HCEC 1CT (cell line): ENCODE data around the gene CSMD2.

Source experiments
- DNase-seq: peaks from one replicate; pipeline ENCODE4 v3.0.0-alpha.2; 2017

The CSMD2 gene

DNA sequence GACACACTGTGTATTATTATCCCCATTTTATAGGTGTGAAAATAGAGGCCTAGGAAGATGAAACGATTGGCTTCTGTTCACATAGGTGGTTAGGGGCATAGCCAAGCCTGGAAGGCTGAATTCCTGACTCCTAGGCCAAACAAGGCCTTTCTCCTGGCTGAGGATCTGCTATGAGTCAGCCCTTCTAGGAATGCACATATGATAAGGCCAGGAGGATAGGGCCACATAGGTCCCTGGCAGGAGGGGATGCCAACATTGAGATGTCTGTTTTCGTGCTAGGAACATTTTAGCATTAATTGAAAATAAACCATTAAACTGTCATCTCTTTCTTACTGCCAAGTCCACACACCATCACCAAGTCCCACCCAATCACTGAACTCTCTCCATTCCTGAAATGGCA, 9.2 kb downstream of the CSMD2 start:
- DNase-seq: no peak

DNA sequence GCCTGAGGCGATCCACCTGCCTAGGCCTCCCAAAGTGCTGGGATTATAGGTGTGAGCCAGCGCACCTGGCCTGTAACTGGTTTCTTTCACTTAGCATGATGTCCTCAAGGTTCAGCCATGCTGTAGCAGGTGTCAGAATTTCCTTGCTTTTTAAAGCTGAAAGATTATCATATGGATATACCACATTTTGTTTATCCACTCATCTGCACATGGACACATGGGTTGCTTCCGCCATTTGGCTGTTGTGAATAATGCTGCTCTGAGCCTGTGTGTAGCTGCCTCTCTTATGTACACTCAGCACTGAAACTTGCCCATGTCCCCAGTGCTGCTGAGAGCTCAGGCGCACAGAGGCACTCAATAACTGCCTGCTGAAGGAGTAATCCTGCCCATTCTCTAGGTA, 11.8 kb downstream of the CSMD2 start:
- no peak for DNase-seq

DNA sequence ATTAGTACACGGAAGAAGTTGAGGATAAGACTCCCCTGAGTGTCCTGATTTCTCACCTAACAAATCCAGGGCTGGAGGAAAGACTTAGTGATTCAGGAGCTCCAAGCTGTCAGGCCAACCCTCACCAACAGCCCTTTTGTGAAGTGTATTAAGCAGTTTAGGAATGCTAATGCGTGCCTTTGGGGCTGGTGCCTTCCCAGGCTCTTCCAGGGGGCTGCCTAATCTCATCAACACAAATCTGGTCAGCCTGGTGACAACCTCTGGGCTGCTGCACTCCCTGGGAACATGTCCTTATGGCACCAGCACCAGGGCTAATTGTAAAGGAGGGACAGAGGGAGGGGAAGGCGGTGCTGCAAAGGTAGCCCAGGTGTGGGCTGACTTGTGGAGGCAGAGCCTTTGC, 15.5 kb downstream of the CSMD2 start:
- no peak for DNase-seq

DNA sequence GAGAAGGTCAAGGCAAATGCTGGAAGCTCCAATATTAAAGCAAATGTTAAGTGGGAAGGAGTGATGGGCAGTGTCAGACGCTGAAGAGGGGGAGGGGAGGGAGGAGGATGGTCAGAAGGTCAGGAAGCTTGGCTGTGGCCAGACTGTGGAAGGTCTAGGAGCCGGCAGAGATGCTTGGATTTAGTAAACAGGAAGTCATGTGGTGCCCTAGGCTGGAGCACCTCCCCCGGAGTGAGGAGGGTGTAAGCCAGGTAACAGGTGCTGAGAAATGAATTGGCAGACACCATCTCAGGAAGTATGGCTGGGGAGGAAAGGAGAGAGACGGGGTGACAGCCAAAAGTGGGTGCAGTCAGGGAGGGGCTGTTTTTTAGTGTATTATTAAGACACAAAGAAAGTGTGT, 17.7 kb downstream of the CSMD2 start:
- no peak for DNase-seq

DNA sequence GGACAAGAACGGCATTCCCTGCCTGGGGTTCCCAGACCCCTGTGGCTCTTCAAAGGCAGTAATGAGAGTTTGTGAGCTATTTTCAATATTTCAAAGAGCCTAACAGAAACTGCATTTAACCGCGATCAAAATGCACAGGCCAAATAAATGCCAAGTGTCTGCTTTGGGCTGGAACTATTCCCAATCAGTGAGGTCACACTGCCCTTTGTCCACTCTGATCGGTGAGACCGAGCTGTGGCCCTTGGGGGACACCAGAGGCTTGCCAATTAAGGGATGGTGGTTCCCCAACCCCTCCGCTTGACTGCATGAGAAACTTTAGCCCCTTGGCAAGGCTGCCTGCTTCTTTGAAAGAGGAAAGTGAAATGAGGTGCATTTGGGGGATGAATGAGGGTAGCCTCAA, 20.3 kb downstream of the CSMD2 start:
- DNase-seq: no peak

DNA sequence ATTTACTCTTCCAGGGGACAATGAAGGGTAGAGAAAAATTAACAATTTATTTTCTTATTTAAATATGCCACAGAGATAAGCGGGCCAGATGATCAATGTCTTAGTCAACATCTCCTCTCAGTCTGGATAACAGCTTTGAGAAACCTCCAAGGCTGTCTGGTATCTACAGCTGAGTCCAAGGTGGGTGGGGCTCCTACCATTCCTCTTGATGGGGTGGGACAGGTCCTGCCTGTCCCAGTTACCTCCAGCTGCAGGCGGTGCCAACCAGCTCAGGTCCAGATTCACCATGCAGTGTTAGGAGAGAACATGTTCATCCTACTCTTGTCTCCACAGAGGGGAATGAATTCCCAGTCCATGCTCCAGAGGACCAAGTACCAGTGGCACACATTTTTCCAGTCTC, 21.1 kb downstream of the CSMD2 start:
- no peak for DNase-seq

DNA sequence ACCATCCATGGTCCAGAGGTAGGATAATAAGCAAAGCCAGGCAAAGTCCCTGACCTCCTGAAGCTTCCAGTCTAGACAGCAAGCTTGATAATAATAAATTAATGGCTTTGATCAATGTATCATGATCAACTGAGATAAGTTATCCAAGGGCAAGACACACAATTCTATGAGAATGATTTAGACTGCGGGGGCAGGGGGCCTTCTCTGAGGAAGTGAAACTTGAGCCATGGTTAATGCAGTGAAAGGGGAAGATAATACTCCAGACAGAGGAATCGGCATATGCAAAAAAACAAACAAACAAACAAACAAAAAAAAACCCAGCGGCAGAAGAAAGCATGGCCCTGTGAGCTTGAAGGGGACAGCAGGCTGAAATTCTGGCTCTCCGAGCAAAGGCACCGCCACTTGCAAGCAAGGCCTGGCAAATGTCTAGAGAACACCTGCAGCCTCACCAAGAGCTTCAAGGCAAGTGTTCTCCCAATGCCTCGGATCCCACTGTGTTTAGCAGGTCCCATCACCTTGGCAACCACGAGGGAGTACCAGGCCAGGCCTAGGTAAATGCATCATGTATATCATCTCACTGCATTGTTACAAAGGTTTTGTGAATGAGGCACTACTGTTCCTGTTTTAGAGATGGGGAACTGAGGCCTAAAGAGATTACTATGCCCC, 24.9 kb downstream of the CSMD2 start:
- DNase-seq: no peak

DNA sequence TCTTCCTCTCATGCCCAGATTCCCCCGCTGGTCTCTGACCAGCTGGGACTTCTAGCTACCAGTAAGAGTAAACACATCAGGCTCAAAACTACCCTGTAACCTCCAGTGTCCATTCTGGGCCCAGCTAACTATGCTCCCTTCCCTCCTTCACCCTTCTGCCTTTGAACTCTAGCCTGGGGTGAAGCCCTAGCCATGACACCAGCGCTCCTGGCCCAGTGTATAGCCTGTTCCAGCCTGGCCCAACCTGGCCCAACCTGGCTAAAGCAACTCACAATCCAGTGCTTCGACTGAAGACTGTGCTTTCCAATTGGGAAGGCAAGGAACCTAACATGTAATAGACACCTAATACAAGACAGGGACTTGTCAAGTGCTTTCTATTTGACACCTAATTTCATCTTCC, 27.6 kb downstream of the CSMD2 start:
- DNase-seq: no peak

DNA sequence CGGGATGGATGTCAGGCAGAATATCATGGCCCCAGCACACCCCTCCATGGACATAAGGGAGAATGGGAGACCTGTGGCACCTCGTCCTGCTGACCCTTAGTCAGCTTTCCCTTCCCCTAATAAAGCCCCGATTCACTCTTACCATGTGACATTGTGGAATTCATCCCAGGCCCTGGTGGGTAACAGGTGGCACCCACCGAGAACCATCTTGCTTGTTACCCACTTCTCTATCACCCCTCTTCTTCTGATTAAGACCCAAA, 32.9 kb downstream of the CSMD2 start:
- DNase-seq: no peak

DNA sequence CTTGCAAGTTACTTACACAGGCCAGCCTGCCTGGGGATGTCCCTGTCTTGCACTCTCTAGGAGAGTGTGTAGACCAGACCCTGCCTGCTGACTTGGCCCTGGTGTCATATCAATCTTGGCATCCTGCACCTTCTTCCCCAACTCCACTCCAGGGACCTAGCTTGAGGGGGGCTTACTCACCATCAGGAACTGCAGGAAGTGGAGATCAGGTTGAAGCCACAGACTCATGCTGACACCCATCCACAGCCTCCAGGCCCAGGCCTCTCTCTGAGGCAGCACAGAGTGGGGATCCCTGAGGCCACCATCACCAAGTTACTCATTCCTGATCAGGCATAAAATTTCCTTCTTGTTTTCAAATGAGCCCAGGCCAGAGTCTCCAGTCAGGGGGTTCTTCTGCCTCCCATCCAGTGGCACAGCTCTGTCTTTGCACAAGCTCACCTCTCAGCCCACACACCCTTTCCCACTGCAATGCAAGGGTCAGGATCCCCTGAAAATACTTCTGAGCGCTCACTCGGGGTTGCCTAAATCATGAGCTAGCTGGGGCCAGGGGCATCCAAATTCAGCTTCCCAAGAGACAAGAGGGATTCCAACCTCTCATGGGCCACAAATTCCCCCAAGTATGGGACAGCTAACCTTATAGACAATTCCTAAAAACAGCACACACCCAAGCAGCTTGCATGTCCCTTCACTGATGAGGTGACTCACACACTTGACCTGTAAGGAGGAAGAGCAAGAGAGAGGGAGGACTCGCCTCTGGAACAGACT, 33.5 kb downstream of the CSMD2 start:
- no peak for DNase-seq

DNA sequence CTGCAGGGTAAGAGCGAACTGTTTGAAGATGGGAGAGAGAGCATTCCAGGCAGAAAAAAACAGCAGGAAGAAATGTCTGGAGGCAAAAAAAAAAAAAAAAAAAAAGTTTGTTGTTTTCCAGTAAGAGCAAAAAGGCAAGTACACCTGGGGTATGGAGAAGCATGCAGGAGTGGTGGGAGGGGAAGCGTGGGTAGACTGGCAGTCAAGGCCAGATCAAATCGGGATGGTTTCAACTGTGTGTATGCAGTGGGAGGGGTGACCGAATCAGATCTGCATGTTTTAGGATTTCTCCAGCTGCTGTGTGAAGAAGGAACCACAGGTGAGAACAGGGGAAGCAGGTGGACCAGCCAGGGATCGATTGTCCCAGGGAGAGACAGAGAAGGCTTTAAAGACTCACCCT, 34.7 kb downstream of the CSMD2 start:
- no peak for DNase-seq

DNA sequence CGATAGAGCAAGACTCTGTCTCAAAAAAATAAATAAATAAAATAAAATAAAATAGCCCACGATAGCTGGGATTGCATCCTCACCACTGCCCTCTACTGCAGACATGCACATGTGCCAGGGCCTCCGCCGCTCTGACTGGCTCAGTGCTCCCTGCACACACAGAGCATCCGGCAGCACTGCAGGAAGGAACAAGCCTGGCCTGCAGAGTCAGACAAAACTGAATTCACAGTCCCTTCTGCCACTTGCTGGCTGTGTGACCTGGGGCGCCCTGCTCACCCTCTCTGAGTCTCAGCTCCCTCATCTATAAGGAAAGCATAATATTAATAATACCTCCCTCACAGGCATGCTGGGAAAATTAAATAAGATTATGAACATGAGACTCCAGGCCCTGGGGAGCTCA, 35.4 kb downstream of the CSMD2 start:
- DNase-seq: no peak

DNA sequence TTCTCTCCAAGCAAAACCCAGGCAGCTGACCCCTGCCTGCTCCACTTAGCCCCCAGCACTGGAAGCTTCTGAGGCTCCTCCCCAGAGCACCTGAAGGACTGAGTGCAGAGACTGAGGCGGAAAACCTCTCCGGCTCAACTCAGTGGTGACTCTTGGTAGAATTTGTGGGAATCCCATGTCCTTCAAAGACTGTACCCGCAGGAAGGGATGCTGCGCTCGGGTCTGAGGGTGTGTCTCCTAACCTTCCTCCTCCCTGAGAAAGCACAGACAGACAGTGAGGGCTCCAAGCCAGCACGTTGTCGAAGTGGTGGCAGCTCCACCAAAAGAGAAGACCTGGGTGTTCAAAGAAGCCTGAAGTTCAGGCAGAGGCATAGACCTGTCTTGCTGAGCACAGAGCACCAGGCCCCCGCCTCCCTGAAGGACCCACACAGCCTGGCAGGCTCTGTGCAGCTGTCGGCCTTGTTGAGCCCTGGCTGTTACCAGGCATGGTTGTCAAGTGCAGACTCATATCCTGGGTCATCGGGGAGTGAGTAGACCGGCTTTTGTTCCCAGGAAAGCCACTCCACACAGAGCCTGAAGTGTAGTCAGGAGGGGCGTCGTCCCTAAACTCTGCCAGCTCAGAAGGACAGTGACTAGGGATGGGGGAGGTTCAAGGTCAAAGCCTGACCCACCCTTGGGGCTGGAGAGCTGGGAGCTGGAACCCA, 36.7 kb downstream of the CSMD2 start:
- DNase-seq: no peak

DNA sequence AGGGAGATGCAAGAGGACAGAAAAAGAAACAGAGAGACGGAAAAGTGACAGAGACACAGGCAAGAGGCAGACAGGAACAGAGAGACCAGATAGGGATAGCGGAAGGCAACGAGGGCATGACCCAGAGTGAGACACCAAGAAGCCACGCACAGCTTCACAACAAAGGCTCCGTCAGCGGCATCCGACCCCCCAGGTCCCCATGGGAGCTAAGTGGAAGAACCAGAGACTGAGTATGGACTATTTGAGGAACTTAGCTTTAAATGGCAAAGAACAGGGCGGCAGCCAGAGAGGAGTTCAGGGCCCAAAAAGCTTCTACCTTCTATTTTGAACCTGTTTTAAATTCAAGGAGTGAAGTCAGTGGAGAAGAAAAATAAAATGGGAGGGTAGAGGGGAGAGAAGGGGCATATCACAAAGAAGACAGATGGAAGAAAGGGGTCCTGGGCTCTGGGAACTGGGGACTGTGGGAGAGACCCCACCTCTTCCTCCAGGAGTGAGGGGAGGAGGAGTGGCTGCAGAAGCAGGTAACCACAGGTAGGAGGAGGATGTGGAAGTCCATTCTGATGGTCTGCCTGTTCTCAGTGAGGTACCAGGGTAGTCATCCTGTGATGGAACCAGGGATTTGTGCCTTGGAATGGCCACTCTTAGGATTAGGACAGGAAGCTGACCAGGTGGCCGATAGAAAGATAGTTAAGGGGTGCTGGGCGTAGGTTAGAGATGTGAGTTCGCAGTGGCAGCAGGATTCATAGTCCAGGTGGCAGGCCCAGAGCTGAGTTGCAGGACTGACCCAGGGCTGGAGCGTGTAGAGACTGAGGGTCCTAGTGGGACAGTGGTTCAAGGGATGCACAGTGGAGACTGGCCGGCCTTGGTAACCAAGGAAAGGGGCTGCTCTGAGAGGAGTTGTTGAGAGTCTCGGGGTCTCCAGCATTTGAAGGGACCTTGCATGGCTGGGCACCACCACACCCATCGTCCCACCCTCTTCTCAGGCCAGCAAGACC, 37.7 kb downstream of the CSMD2 start:
- DNase-seq: no peak

DNA sequence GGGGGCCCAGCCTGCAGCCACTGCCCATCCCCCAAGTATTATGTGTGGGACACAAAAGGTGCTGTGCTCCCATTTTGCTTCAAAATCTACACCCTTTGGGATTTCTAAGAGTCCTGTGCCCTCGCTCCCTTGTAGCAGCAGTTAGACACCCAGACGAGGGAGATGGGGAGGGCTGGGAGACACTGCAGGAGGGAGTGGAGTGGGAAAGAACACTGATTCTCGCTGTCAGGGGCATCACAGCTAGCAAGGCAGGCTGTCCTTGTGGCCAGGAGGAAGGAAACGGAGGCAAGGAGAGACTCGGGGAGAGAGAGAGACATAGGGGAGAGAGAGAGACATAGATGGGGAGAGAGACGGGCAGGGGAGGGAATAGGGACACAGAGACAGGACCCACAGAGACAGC, 38.5 kb downstream of the CSMD2 start:
- no peak for DNase-seq

DNA sequence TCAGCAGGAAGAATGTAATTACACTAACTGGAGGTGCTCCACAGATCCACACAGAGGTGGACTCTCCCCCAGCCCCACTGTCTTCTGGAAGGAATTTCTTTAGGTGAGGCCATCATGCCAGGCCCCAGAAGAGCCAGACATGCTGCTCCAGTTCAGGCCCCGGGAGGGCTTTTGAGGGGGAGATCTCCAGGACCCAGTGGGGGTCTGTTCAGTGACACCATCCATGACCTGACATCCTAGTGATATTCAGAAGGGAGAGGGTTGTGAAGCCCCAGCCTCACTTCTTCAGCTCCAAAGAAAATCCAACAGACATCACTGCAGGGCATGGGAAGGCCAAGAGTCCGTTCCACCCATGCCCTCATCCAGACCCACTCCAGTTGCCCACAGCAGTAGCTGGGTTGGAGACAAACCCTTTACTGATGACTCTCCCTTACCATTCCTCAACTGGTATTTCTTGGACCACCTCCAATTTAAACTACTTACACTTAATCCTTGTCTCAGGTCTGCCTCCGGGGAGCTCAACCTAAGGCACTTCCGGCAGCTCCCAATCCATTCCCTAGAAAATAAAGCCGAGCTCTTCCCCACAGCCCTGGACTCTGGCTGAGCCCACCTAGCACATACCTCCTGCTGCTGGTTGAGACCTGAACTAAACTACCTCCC, 39.2 kb downstream of the CSMD2 start:
- no peak for DNase-seq

DNA sequence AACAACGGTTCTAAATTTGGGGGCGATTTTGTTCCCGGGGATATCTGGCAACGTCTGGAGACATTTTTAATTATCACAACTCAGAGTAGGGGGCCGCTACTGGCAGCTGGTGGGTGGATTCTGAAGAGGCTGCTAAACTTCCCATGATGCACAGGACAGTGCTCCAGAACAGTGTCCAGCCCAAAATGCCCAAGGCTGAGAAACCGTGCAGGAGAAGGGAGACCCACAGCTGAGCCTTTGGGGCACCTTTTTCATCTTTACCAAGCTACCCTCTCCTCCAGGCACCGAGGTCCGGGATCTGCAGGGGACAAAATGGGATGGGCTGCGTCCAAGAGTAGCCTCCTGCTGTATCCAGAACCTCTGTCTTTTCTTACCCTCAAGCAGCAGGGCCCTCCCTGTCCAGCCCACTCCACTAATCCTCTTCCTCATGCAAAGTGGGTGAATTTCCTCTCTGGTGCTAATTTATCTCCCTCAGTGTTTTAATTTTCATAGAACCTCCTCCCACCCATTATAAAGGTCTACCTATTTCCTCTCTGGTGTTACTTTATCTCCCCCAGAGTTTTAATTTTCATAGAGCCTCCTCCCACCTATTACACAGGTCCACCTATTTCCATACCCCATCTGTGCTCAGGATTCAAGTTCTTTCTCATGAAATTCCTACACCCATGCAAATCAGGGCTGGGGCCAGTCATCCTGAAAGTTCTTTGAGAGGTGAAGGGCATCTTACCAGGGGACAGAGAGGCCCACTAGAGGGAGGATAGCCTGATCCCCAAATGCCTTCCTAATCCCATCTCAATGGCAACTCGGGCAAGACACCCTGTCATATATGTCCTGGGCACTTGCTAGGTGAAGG, 42.7 kb downstream of the CSMD2 start:
- no peak for DNase-seq

DNA sequence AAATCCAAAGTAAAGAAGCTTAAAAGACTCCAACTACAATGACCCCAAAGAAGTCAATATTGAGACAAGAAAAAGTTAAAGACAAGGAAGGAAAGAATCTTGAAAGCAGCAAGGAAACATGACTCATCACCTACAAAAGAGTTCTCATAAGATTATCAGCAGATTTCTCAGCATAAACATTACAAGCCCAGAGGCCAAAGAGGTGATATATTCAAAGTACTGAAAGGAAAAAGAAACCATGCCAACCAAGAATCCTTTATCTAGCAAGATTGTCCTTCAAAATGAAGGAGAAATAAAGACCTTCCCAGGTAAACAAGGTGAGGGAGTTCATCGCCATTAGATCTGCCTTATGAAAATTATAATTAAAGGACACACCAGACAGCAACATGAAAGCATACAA, 49.8 kb downstream of the CSMD2 start:
- DNase-seq: no peak

DNA sequence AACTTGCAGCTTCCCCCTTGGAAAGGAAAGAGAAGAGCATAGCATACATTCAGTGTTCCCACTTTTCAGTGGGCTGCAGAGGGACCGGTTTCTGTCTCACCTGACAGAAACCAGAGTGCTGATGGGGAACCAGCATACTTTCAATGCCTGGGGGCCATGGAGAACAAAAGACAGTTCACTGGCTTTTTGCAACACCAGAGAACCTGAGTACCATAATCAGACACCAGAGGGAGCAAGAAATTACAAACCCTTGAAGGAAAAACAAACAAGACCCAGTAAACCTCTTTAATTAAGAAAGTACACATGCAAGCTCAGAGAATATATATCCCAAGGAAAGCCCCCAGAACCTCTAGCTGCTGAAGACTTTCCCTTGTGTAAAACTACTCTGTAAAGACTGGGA, 51.1 kb downstream of the CSMD2 start:
- DNase-seq: no peak

DNA sequence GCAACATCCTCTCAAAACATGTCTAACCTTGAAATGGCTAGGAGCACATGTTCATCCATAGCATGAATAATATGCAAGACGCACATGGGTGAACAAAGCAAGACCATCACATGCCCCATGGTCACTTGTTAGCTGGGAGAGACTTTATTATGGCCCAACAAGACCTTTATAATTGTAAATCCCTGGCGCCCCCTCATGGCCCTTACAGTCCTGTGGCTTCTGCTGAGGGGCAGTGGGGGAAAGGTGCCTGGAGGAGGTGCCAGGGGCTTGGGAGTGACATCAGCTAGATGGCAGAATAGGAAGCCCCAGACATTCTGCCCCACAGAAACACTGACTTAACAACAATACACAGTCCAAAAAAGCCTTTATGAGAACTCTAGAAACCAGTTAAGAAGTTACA, 51.7 kb downstream of the CSMD2 start:
- no peak for DNase-seq

DNA sequence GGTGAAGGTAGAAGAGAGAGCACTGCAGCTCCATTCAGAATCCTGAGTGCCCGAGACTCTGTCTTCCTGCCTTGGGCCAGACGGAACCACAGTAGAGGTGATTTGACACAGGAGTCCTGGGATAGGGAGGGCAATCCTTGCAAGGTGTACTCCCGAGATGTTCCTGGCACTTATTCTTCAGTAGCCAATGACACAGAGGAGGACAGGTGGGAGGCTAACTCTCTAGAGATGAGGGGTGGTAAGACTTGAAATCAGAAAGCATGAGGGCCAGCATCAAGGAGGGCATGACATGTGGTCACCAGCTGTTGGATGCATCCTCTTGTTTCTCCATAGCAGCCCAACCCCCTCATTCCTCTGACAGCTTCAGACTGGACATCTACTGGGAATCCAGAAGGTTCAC, 56.3 kb downstream of the CSMD2 start:
- DNase-seq: no peak

DNA sequence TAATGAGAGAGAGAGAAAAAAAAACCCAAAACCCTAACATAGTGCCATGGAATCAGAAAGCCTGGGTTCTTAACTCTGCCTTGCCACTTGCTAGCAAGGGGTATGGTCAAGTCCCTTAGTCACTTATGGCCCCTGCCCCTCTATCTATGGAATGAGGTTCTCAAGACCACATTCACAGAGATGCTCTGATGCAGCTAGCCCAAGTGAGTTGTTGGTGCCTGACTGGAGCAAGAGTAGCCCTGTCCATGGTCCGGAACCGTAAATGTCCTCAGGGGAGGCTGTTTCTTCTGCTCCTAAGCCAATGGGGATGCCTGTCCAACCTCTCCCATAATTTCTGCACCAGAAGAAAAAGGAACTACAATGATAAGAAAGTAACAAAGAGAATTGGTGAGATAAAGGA, 56.8 kb downstream of the CSMD2 start:
- no peak for DNase-seq
